Right atrium auricular region (tissue), 2 donors: ENCODE data around the gene TMEM134. TPM values are rescaled to one million over a fixed set of nuclear protein-coding genes. Genes with fewer than 3 reads are reported as not detected.

Experiments used
- DNase-seq: peaks from one replicate; pipeline ENCODE4 v3.0.0-alpha.2; 2019; ENCODE audit warnings: low spot score
- H3K27ac ChIP-seq, 2 donors: fragments of 200-600 bp; sonication (generic); 1 replicate in 1 of 2; 2 replicates in 1 of 2; pipeline ENCODE4 v1.5.1; 2016 to 2019
- H3K27me3 ChIP-seq, 2 donors: fragments of 200-600 bp; sonication (generic); one replicate each; pipeline versions ENCODE4 v1.5.1 to v1.6.0; 2017 to 2019
- H3K36me3 ChIP-seq: fragments of 200-600 bp; sonication (generic); one replicate; pipeline ENCODE4 v1.5.1; 2016
- H3K4me1 ChIP-seq, 2 donors: fragments of 200-600 bp; sonication (generic); one replicate each; pipeline versions ENCODE4 v1.5.1 to v1.6.0; 2017 to 2019
- H3K4me3 ChIP-seq, 2 donors: fragments of 200-600 bp; sonication (generic); 1 replicate in 1 of 2; 2 replicates in 1 of 2; pipeline ENCODE4 v1.5.1; 2017 to 2019; ENCODE audit warnings: mild to moderate bottlenecking in 1 of 2, moderate library complexity in 1 of 2
- H3K9me3 ChIP-seq, 2 donors: fragments of 200-600 bp; sonication (generic); one replicate each; pipeline ENCODE4 v1.5.1; 2019
- CTCF ChIP-seq, 2 donors: fragments of 200-600 bp; sonication (generic); IDR thresholded peaks; one replicate each; pipeline ENCODE4 v1.5.1; 2019; ENCODE audit warnings: antibody characterized with exemption in 2 of 2
- total RNA-seq, 2 donors: library from RNA; depleted of rRNA; stranded (reverse); fragments of >200 nt; gene quantifications; one replicate each; pipeline ENCODE4 v1.1.0, GENCODE V29; 2016

The TMEM134 gene
- total RNA-seq, 2 donors from 2014 or later, result 74.4 to 140 TPM

GRCh38 chr11:67441731-67442351, 27.2 kb downstream of the TMEM134 start:
- Histone ChIP-seq H3K9me3 (no peaks in the 10 kb centered on the region), H3K36me3 (peaks cover 28% of the 10 kb centered on the region), H3K4me3 (no peak overlapping the region), H3K27ac (no peak overlapping the region), H3K27me3 (no peaks in the 10 kb centered on the region), H3K4me1 (peaks cover 0 to 57% of the 10 kb centered on the region in 2 donors)
- TF ChIP-seq CTCF (IDR thresholded peaks at IDR 0.05), result no peak
- DNase-seq, result no peak

GRCh38 chr11:67441098-67441563, 27.9 kb downstream of the TMEM134 start:
- Histone ChIP-seq H3K27ac (no peak overlapping the region), H3K27me3 (no peaks in the 10 kb centered on the region), H3K4me1 (peaks cover 0 to 64% of the 10 kb centered on the region in 2 donors), H3K9me3 (no peaks in the 10 kb centered on the region), H3K4me3 (no peak overlapping the region), H3K36me3 (peaks cover 28% of the 10 kb centered on the region)
- DNase-seq, result no peak
- no peak for TF ChIP-seq CTCF (IDR thresholded peaks at IDR 0.05)

GRCh38 chr11:67440229-67441097, 28.6 kb downstream of the TMEM134 start:
- DNase-seq, result no peak
- Histone ChIP-seq H3K4me3 (no peak overlapping the region), H3K4me1 (peaks cover 0 to 67% of the 10 kb centered on the region in 2 donors)

GRCh38 chr11:67439321-67440228, 29.5 kb downstream of the TMEM134 start:
- Histone ChIP-seq H3K9me3 (no peaks in the 10 kb centered on the region), H3K36me3 (peaks cover 40% of the 10 kb centered on the region), H3K27me3 (no peaks in the 10 kb centered on the region), H3K4me3 (no peak overlapping the region), H3K27ac (peak overlapping the region; percentile 27 to 51), H3K4me1 (peaks cover 0 to 67% of the 10 kb centered on the region in 2 donors)
- DNase-seq, result no peak
- TF ChIP-seq CTCF (IDR thresholded peaks at IDR 0.05), result no peak

More at GRCh38 chr11:67440229-67441097, 28.6 kb downstream of the TMEM134 start:
- peaks cover 34% of the 10 kb centered on the region for H3K36me3 ChIP-seq
- no peaks in the 10 kb centered on the region for H3K27me3 ChIP-seq
- TF ChIP-seq CTCF (IDR thresholded peaks at IDR 0.05), result no peak
- H3K9me3 ChIP-seq, result no peaks in the 10 kb centered on the region
- peak overlapping the region; percentile 27 to 51 for H3K27ac ChIP-seq

GRCh38 chr11:67438158-67438902, 30.7 kb downstream of the TMEM134 start:
- peak overlapping the region in 1 of 2 donors; percentile 3 for H3K27ac ChIP-seq

More at GRCh38 chr11:67438158-67438902, 30.7 kb downstream of the TMEM134 start:
- peaks cover 0 to 60% of the 10 kb centered on the region in 2 donors for H3K4me1 ChIP-seq
- no peak for TF ChIP-seq CTCF (IDR thresholded peaks at IDR 0.05)
- H3K4me3 ChIP-seq, result no peak overlapping the region
- DNase-seq, result no peak
- H3K27me3 ChIP-seq, result no peaks in the 10 kb centered on the region
- H3K9me3 ChIP-seq, result no peaks in the 10 kb centered on the region
- peaks cover 52% of the 10 kb centered on the region for H3K36me3 ChIP-seq
